ENCODE measurements around the gene TMLHE. TPM values are rescaled to one million over a fixed set of nuclear protein-coding genes. Genes with fewer than 3 reads are reported as not detected.
"Not testable (repeated sequence)": the region's sequence is repeated elsewhere in the genome, so short reads cannot be mapped to it uniquely, and the experiment has no call there.

Gene TMLHE
- total and polyA plus RNA-seq, 4 donors = 7.1 to 22.5 (median 15.7) TPM

DNA sequence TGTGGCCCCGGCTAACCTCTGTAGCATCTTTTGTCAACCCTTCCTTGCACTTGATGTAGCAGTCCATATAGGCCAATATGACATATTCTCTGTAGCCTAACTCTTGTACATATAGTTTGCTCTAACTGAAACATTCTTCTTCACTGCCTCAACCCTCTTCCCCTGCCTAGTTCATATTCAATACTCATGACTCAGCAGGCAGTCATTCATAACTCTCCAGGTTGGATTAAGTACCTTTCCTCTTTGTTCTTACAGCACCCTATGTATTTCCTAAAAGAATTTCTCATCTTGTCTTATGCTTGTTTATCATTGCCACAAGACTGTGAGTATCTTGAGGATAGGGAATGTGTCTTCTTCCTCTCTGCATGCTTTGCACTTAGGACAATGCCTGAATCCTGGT is 76.9 kb downstream of the TMLHE start:
- no peak for DNase-seq
- no peaks in the 10 kb centered on the region for H3K36me3 ChIP-seq (ENCODE audit: control insufficient read depth in 1 of 2, insufficient read depth in 2 of 2, low read length in 1 of 2)
- no peaks in the 10 kb centered on the region for H3K4me1 ChIP-seq (ENCODE audit: control insufficient read depth in 1 of 2, insufficient read depth in 2 of 2, low read length in 2 of 2)
- no peak overlapping the region for H3K27ac ChIP-seq (ENCODE audit: low read depth in 1 of 2, low read length in 2 of 2)
- no peaks in the 10 kb centered on the region for H3K9me3 ChIP-seq (ENCODE audit: control insufficient read depth, low read length)
- H3K4me3 ChIP-seq (ENCODE audit: low read length in 2 of 2) = no peak overlapping the region
- 73 to 99% methylated on average over 1 of the region's 1 CpG for WGBS, 2 donors
- intact Hi-C loops (cut with DNase I) = no loop called here
- no peak for ATAC-seq (ENCODE audit: low FRiP score)
- H3K27me3 ChIP-seq (ENCODE audit: control insufficient read depth in 1 of 2, insufficient read depth in 2 of 2, low read length in 1 of 2) = no peaks in the 10 kb centered on the region

DNA sequence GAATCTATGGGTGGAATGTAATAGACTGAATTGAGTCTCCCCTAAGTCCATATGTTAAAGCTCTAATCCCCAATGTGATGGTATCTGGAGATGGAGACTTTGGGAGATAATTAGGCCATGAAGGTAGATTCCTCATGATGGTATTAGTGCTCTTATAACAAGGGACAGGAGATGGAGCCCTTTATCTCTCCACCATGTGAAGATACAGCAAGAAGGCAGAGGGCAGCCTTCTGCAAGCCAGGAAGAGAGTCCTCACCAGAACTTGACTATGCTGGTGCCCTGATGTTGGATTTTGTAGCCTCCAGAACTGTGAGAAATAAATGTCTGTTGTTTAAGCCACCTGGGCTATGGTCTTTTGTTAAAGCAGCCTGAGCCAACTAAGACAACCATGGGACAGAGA is 78.0 kb downstream of the TMLHE start:
- DNase-seq (no peak), ATAC-seq (ENCODE audit: low FRiP score) (no peak)
- H3K9me3 ChIP-seq (ENCODE audit: control insufficient read depth, low read length) = no peaks in the 10 kb centered on the region
- no peaks in the 10 kb centered on the region for H3K4me1 ChIP-seq (ENCODE audit: control insufficient read depth in 1 of 2, insufficient read depth in 2 of 2, low read length in 2 of 2)
- no peaks in the 10 kb centered on the region for H3K27me3 ChIP-seq (ENCODE audit: control insufficient read depth in 1 of 2, insufficient read depth in 2 of 2, low read length in 1 of 2)
- H3K36me3 ChIP-seq (ENCODE audit: control insufficient read depth in 1 of 2, insufficient read depth in 2 of 2, low read length in 1 of 2) = no peaks in the 10 kb centered on the region
- no peak overlapping the region for H3K27ac ChIP-seq (ENCODE audit: low read depth in 1 of 2, low read length in 2 of 2)
- H3K4me3 ChIP-seq (ENCODE audit: low read length in 2 of 2) = no peak overlapping the region
- intact Hi-C loops (cut with DNase I) = no loop called here

DNA sequence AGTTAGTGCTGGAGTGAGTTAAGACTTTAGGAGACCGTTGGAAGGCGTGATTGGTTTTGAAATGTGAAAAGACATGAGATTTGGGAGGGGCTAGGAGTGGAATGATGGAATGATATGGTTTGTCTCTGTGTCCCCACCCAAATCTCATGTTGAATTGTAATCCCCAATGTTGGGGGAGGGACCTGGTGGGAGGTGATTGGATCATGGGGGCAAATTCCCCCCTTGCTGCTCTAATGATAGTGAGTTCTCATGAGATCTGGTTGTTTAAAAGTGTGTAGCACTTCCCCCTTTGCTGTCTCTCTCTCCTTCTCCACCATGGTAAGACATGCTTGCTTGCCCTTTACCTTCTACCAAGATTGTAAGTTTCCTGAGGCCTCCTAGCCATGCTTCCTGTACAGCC is 85.7 kb downstream of the TMLHE start:
- H3K27ac ChIP-seq (ENCODE audit: low read depth in 1 of 2, low read length in 2 of 2); H3K4me3 ChIP-seq (ENCODE audit: low read length in 2 of 2); H3K9me3 ChIP-seq (ENCODE audit: control insufficient read depth, low read length); H3K36me3 ChIP-seq (ENCODE audit: control insufficient read depth in 1 of 2, insufficient read depth in 2 of 2, low read length in 1 of 2); DNase-seq; intact Hi-C loops (cut with DNase I); H3K27me3 ChIP-seq (ENCODE audit: control insufficient read depth in 1 of 2, insufficient read depth in 2 of 2, low read length in 1 of 2); ATAC-seq (ENCODE audit: low FRiP score); H3K4me1 ChIP-seq (ENCODE audit: control insufficient read depth in 1 of 2, insufficient read depth in 2 of 2, low read length in 2 of 2): not testable (repeated sequence)
- whole genome bisulfite sequencing, 2 donors = 74 to 99% methylated on average over 2 of the region's 2 CpGs

DNA sequence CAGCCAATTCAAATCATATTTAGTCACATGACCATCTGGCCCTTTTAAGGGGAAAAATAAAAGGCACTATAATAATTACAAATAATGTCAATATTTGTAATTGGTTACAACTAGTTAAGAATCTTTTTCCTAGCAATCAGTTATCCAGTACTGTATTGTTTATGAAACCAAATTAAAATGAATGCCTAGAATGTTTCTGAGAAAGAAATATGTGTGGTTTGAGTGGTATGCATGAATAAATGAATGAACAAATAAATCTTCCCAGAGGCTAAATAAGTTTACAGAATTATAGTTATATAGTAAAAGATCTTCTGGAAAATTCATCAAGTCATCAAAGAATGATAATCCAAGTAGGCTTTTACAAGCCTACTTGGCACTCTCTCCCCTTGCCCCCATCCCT is 98.5 kb downstream of the TMLHE start:
- H3K4me1 ChIP-seq (ENCODE audit: control insufficient read depth in 1 of 2, insufficient read depth in 2 of 2, low read length in 2 of 2) = no peaks in the 10 kb centered on the region
- H3K27ac ChIP-seq (ENCODE audit: low read depth in 1 of 2, low read length in 2 of 2) = no peak overlapping the region
- DNase-seq (no peak), ATAC-seq (ENCODE audit: low FRiP score) (no peak)
- intact Hi-C loops (cut with DNase I) = no loop called here
- H3K9me3 ChIP-seq (ENCODE audit: control insufficient read depth, low read length) = no peaks in the 10 kb centered on the region
- no peak overlapping the region for H3K4me3 ChIP-seq (ENCODE audit: low read length in 2 of 2)
- H3K27me3 ChIP-seq (ENCODE audit: control insufficient read depth in 1 of 2, insufficient read depth in 2 of 2, low read length in 1 of 2) = no peaks in the 10 kb centered on the region
- H3K36me3 ChIP-seq (ENCODE audit: control insufficient read depth in 1 of 2, insufficient read depth in 2 of 2, low read length in 1 of 2) = no peaks in the 10 kb centered on the region

DNA sequence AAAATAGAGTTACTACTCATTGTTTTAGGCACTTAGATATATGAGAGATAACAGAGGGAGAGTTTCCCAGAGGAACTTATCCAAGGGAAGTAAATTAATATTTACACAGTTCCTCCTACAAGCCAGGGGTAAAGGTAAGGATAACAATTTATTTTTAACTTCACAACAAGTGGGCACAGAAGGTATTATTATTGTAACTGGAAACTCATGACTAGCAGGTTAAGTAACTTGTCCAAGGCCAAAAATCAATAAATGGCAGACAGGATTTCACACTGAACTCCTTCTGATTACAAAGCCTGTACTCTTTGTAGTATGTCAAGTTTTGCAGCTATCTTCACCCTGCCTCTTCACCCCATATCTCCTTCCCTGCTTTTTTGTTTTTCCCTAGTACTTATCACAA is 107.5 kb downstream of the TMLHE start:
- intact Hi-C loops (cut with DNase I) = no loop called here
- no peak overlapping the region for H3K4me3 ChIP-seq (ENCODE audit: low read length in 2 of 2)

DNA sequence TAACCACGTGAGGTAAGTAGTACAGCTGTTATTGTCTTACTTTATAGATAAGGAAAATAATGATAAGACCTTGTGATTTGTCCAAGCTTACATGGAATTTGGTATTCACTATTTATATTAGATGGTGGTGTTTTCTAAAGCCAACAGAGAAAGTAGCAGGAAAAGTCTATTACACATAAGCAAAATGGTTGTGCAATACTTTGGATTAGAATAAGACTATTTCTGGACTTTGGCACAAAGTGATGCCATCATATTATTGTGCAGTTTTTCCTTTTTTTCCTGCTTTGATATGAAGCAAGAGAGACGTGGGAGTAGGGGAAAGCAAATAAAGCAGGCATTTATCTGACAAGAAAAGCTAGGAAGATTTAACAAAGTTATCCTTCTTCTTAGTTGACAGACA is 117.6 kb downstream of the TMLHE start:
- H3K36me3 ChIP-seq (ENCODE audit: control insufficient read depth in 1 of 2, insufficient read depth in 2 of 2, low read length in 1 of 2); H3K9me3 ChIP-seq (ENCODE audit: control insufficient read depth, low read length); intact Hi-C loops (cut with DNase I); H3K4me1 ChIP-seq (ENCODE audit: control insufficient read depth in 1 of 2, insufficient read depth in 2 of 2, low read length in 2 of 2); DNase-seq; H3K27ac ChIP-seq (ENCODE audit: low read depth in 1 of 2, low read length in 2 of 2); ATAC-seq (ENCODE audit: low FRiP score); H3K27me3 ChIP-seq (ENCODE audit: control insufficient read depth in 1 of 2, insufficient read depth in 2 of 2, low read length in 1 of 2); H3K4me3 ChIP-seq (ENCODE audit: low read length in 2 of 2): not testable (repeated sequence)
- no CpG with 5 or more reads among the region's 2 CpGs for WGBS, 2 donors

More for the DNA sequence above, 107.5 kb downstream of the TMLHE start:
- H3K4me1 ChIP-seq (ENCODE audit: control insufficient read depth in 1 of 2, insufficient read depth in 2 of 2, low read length in 2 of 2) = no peaks in the 10 kb centered on the region
- DNase-seq (no peak), ATAC-seq (ENCODE audit: low FRiP score) (no peak)
- H3K9me3 ChIP-seq (ENCODE audit: control insufficient read depth, low read length) = no peaks in the 10 kb centered on the region
- H3K36me3 ChIP-seq (ENCODE audit: control insufficient read depth in 1 of 2, insufficient read depth in 2 of 2, low read length in 1 of 2) = no peaks in the 10 kb centered on the region
- no peaks in the 10 kb centered on the region for H3K27me3 ChIP-seq (ENCODE audit: control insufficient read depth in 1 of 2, insufficient read depth in 2 of 2, low read length in 1 of 2)
- H3K27ac ChIP-seq (ENCODE audit: low read depth in 1 of 2, low read length in 2 of 2) = no peak overlapping the region

DNA sequence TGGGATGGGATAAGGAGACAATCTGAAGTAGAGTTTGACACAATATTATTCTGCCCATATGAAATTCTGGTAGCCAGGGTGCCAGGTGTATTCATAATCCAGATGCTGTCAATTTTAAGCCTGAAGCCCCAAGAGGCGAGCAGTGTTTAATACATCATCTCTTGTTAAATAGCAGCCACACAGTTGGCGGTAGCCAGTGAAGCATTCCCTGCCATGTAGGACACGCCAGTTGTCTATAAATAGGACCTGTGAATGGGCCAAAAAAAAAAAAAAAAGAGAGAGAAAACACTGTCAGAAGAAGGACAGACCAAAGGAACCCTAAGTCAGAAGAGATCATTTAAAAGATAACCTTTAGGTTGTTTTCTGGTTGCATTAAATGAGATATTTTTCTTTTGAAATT is 121.3 kb downstream of the TMLHE start:
- not testable (repeated sequence) for H3K9me3 ChIP-seq (ENCODE audit: control insufficient read depth, low read length)

DNA sequence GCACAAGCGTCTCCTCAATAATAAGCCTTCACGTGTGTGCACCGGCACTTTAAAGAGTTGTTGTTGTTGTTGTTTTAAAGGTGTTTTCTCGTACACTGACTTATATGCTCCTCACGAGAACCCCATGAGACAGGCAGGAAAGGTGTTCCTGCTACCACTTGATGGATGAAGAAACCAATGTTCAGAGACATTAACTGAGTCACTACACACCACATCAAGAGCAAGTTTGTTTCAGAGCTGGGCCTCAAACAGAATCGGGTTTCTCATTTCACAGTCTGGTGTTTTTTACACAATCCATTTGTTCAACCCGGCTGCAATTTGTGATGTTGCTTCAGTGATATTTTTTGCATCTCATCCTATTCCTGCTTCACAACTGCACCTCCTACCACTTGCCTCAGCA is 135.6 kb downstream of the TMLHE start:
- H3K27me3 ChIP-seq (ENCODE audit: control insufficient read depth in 1 of 2, insufficient read depth in 2 of 2, low read length in 1 of 2); DNase-seq; H3K4me3 ChIP-seq (ENCODE audit: low read length in 2 of 2); ATAC-seq (ENCODE audit: low FRiP score); intact Hi-C loops (cut with DNase I); H3K27ac ChIP-seq (ENCODE audit: low read depth in 1 of 2, low read length in 2 of 2); H3K36me3 ChIP-seq (ENCODE audit: control insufficient read depth in 1 of 2, insufficient read depth in 2 of 2, low read length in 1 of 2); H3K4me1 ChIP-seq (ENCODE audit: control insufficient read depth in 1 of 2, insufficient read depth in 2 of 2, low read length in 2 of 2); H3K9me3 ChIP-seq (ENCODE audit: control insufficient read depth, low read length): not testable (repeated sequence)
- no CpG with 5 or more reads among the region's 7 CpGs for WGBS, 2 donors

More for the DNA sequence above, 121.3 kb downstream of the TMLHE start:
- intact Hi-C loops (cut with DNase I); H3K4me3 ChIP-seq (ENCODE audit: low read length in 2 of 2); ATAC-seq (ENCODE audit: low FRiP score); H3K36me3 ChIP-seq (ENCODE audit: control insufficient read depth in 1 of 2, insufficient read depth in 2 of 2, low read length in 1 of 2); H3K27ac ChIP-seq (ENCODE audit: low read depth in 1 of 2, low read length in 2 of 2); H3K27me3 ChIP-seq (ENCODE audit: control insufficient read depth in 1 of 2, insufficient read depth in 2 of 2, low read length in 1 of 2); DNase-seq; H3K4me1 ChIP-seq (ENCODE audit: control insufficient read depth in 1 of 2, insufficient read depth in 2 of 2, low read length in 2 of 2): not testable (repeated sequence)
- 20 to 50% methylated on average over 1 of the region's 3 CpGs for WGBS, 2 donors

DNA sequence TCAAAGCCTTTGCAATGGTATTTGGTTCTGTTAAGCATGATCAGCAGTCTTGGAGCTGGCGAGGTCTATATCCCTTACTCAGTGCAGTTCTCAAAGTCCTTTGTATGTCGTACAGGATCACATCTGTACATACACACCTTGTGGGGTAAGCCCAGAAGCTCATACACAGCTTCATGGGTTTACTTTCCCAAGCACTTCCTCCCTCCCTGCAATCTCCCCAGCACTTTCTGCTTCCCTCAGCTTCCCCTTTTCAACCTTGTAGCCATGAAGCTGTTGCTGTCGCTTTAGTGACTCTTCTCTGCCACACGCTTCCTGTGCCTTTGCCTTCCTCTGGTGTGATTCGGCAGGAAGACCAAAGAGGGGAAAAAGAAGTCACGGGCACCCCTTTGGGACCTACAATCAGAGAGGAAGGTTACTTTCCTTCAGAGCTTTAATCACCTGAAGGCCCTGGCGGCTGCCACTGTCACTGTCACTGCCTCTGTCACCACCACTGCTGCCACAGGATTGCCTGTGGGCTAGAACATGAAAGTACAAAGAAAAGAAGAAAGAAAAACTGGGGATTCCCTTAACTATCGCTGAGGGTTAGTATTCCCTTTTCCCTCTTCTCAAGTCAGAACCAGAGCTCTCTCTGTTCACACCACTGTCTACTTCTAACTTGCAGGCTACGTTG is 146.3 kb downstream of the TMLHE start:
- H3K36me3 ChIP-seq (ENCODE audit: control insufficient read depth in 1 of 2, insufficient read depth in 2 of 2, low read length in 1 of 2); DNase-seq; H3K27me3 ChIP-seq (ENCODE audit: control insufficient read depth in 1 of 2, insufficient read depth in 2 of 2, low read length in 1 of 2); H3K4me3 ChIP-seq (ENCODE audit: low read length in 2 of 2); H3K27ac ChIP-seq (ENCODE audit: low read depth in 1 of 2, low read length in 2 of 2); H3K9me3 ChIP-seq (ENCODE audit: control insufficient read depth, low read length); intact Hi-C loops (cut with DNase I); ATAC-seq (ENCODE audit: low FRiP score); H3K4me1 ChIP-seq (ENCODE audit: control insufficient read depth in 1 of 2, insufficient read depth in 2 of 2, low read length in 2 of 2): not testable (repeated sequence)
- no CpG with 5 or more reads among the region's 9 CpGs for WGBS, 2 donors

Data from aorta (tissue), 5 donors.